ENCODE data around the gene FNDC3B.

FNDC3B gene

DNA sequence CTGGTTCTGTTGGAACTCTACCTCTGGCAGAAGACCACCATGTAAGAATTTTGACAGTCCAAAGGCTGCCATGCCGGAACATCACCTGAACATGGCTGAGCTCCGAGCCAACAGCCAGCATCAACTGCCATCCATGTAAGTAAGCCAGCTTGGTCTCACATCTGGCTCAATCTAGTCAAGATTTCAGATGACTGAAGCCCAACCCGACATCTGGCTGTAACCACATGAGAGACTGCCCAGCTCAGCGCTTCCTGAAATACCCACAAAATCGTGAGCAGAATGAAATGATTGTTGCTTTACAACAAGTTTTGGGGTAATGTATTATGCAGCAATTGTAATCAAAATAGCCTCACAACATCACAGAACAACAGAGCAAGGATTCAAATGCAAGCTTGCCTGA lies 375.9 kb downstream of the FNDC3B start:
- H3K9me2 ChIP-seq (replicated peaks; ENCODE audit: low read depth, low read length): no peaks in the 10 kb centered on the region
- H3K4me1 ChIP-seq (ENCODE audit: insufficient read depth, low read length, poor library complexity, severe bottlenecking): no peaks in the 10 kb centered on the region
- H3K9ac ChIP-seq (ENCODE audit: low read depth, low read length, poor library complexity, severe bottlenecking): no peak overlapping the region
- H3K4me3 ChIP-seq (ENCODE audit: low read length, poor library complexity, severe bottlenecking): no peak overlapping the region
- no peak overlapping the region for H2AFZ ChIP-seq (ENCODE audit: low read length)
- H3K4me2 ChIP-seq (ENCODE audit: low read depth, low read length, poor library complexity, severe bottlenecking): no peak overlapping the region
- H3K9me3 ChIP-seq (ENCODE audit: insufficient read depth, low read depth, low read length): no peaks in the 10 kb centered on the region
- no peaks in the 10 kb centered on the region for H3F3A ChIP-seq (ENCODE audit: low read depth)
- H4K20me1 ChIP-seq (ENCODE audit: insufficient read depth, low read length, poor library complexity, severe bottlenecking): no peaks in the 10 kb centered on the region
- no peaks in the 10 kb centered on the region for H3K36me3 ChIP-seq (ENCODE audit: insufficient read depth, low read length)
- no peaks in the 10 kb centered on the region for H3K79me2 ChIP-seq (ENCODE audit: insufficient read depth, low read length)
- H3K27me3 ChIP-seq (ENCODE audit: insufficient read depth, low read length, poor library complexity, severe bottlenecking): no peaks in the 10 kb centered on the region
- TF ChIP-seq, protein P1, sequence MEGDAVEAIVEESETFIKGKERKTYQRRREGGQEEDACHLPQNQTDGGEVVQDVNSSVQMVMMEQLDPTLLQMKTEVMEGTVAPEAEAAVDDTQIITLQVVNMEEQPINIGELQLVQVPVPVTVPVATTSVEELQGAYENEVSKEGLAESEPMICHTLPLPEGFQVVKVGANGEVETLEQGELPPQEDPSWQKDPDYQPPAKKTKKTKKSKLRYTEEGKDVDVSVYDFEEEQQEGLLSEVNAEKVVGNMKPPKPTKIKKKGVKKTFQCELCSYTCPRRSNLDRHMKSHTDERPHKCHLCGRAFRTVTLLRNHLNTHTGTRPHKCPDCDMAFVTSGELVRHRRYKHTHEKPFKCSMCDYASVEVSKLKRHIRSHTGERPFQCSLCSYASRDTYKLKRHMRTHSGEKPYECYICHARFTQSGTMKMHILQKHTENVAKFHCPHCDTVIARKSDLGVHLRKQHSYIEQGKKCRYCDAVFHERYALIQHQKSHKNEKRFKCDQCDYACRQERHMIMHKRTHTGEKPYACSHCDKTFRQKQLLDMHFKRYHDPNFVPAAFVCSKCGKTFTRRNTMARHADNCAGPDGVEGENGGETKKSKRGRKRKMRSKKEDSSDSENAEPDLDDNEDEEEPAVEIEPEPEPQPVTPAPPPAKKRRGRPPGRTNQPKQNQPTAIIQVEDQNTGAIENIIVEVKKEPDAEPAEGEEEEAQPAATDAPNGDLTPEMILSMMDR (conservative IDR thresholded peaks at IDR 0.05; ENCODE audit: low read length): no peak
- TF ChIP-seq EZH2phosphoT487 (IDR thresholded peaks at IDR 0.05; ENCODE audit: borderline replicate concordance): no peak

DNA sequence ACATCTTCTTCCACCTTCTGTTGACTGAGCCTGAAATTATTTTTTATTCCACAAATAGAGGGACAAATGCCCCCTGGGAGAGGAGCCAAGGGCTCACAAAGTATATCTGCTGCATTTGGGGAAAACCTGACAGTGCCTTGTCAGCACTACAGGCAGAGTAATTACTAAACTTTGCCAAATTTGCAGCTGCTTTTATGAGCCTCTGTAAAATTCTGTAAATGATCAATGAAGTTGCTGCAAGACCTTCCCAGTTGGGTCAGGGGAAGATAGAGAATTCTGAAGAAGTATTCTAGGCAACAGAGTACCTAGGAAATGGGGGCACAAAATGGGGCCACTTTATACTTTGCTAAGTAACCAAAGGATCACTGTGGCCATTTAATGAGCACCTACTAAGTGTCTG lies 398.3 kb downstream of the FNDC3B start:
- H3K9ac ChIP-seq (ENCODE audit: low read depth, low read length, poor library complexity, severe bottlenecking): no peak overlapping the region
- H2AFZ ChIP-seq (ENCODE audit: low read length): no peak overlapping the region
- H3K9me3 ChIP-seq (ENCODE audit: insufficient read depth, low read depth, low read length): no peaks in the 10 kb centered on the region
- H3K4me2 ChIP-seq (ENCODE audit: low read depth, low read length, poor library complexity, severe bottlenecking): no peak overlapping the region
- no peaks in the 10 kb centered on the region for H3F3A ChIP-seq (ENCODE audit: low read depth)
- H3K36me3 ChIP-seq (ENCODE audit: insufficient read depth, low read length): no peaks in the 10 kb centered on the region
- no peaks in the 10 kb centered on the region for H3K27me3 ChIP-seq (ENCODE audit: insufficient read depth, low read length, poor library complexity, severe bottlenecking)
- no peaks in the 10 kb centered on the region for H3K4me1 ChIP-seq (ENCODE audit: insufficient read depth, low read length, poor library complexity, severe bottlenecking)
- no peaks in the 10 kb centered on the region for H4K20me1 ChIP-seq (ENCODE audit: insufficient read depth, low read length, poor library complexity, severe bottlenecking)
- no peaks in the 10 kb centered on the region for H3K79me2 ChIP-seq (ENCODE audit: insufficient read depth, low read length)
- TF ChIP-seq, protein P1 (conservative IDR thresholded peaks at IDR 0.05; ENCODE audit: low read length): no peak
- TF ChIP-seq EZH2phosphoT487 (IDR thresholded peaks at IDR 0.05; ENCODE audit: borderline replicate concordance): no peak
- no peak overlapping the region for H3K4me3 ChIP-seq (ENCODE audit: low read length, poor library complexity, severe bottlenecking)
- H3K9me2 ChIP-seq (replicated peaks; ENCODE audit: low read depth, low read length): no peaks in the 10 kb centered on the region

DNA sequence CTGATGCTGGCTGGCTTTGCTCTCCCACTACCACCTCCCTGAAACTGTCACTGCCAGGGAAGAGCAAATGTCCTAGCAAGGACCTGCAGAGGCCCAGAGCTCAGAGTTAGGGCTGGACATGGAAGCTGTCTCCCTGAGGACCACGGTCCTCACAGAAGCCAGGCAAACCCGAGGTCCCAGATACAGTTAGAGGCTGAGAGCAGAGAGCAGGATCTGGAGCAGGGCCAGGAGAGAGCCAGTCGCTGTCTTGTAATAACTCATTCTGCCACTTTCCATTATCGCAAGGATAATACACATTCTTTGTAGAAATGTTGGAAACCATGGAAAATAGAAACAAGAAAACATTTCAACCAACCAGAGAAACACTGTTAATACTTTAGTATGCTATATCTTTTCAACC lies 398.8 kb downstream of the FNDC3B start:
- no peak for TF ChIP-seq EZH2phosphoT487 (IDR thresholded peaks at IDR 0.05; ENCODE audit: borderline replicate concordance)
- TF ChIP-seq, protein P1 (conservative IDR thresholded peaks at IDR 0.05; ENCODE audit: low read length): no peak
- no peaks in the 10 kb centered on the region for H3K27me3 ChIP-seq (ENCODE audit: insufficient read depth, low read length, poor library complexity, severe bottlenecking)
- no peaks in the 10 kb centered on the region for H4K20me1 ChIP-seq (ENCODE audit: insufficient read depth, low read length, poor library complexity, severe bottlenecking)

More for the DNA sequence above, 398.8 kb downstream of the FNDC3B start:
- no peaks in the 10 kb centered on the region for H3K36me3 ChIP-seq (ENCODE audit: insufficient read depth, low read length)
- H3K9me2 ChIP-seq (replicated peaks; ENCODE audit: low read depth, low read length): no peaks in the 10 kb centered on the region
- H3F3A ChIP-seq (ENCODE audit: low read depth): no peaks in the 10 kb centered on the region
- H3K9me3 ChIP-seq (ENCODE audit: insufficient read depth, low read depth, low read length): no peaks in the 10 kb centered on the region
- no peaks in the 10 kb centered on the region for H3K79me2 ChIP-seq (ENCODE audit: insufficient read depth, low read length)
- no peaks in the 10 kb centered on the region for H3K4me1 ChIP-seq (ENCODE audit: insufficient read depth, low read length, poor library complexity, severe bottlenecking)
- H2AFZ ChIP-seq (ENCODE audit: low read length): no peak overlapping the region
- H3K4me3 ChIP-seq (ENCODE audit: low read length, poor library complexity, severe bottlenecking): no peak overlapping the region
- H3K4me2 ChIP-seq (ENCODE audit: low read depth, low read length, poor library complexity, severe bottlenecking): no peak overlapping the region
- no peak overlapping the region for H3K9ac ChIP-seq (ENCODE audit: low read depth, low read length, poor library complexity, severe bottlenecking)

Measured in Loucy (cell line).